ENCODE results near the gene DENND2C. TPM values are rescaled to one million over a fixed set of nuclear protein-coding genes. Genes with fewer than 3 reads are reported as not detected.

The DENND2C gene
- total RNA-seq, 1 donor from 2014 or later = 1.6 TPM

DNA sequence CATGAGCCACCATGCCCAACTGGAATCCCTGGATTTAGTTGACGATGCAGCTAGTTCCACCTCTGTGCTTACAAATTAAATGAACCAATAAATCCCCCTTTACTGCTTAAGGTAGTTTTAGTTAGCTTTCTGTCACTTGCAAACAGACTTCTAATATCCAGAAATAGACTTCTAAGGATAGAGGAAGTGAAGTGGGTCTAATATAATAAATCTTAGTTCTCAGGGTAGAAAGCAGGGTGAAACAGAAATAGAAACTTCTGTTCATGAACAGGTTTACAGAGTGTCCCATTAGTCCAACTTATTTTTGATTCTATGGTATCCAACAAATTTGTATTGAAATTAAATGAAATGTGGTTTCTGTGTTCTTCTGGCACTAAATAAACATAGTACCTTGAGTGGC lies 108.5 kb downstream of the DENND2C start:
- Mint-ChIP-seq H3K4me1 (ENCODE audit: unreplicated experiment) (no peaks in the 10 kb centered on the region), H3K36me3 (ENCODE audit: unreplicated experiment) (peaks cover 14% of the 10 kb centered on the region), H3K9me3 (ENCODE audit: unreplicated experiment) (no peaks in the 10 kb centered on the region), H3K27me3 (ENCODE audit: unreplicated experiment) (no peaks in the 10 kb centered on the region), H3K4me3 (ENCODE audit: unreplicated experiment) (no peak overlapping the region), H3K27ac (ENCODE audit: unreplicated experiment) (no peak overlapping the region)
- TF ChIP-seq, protein P1, sequence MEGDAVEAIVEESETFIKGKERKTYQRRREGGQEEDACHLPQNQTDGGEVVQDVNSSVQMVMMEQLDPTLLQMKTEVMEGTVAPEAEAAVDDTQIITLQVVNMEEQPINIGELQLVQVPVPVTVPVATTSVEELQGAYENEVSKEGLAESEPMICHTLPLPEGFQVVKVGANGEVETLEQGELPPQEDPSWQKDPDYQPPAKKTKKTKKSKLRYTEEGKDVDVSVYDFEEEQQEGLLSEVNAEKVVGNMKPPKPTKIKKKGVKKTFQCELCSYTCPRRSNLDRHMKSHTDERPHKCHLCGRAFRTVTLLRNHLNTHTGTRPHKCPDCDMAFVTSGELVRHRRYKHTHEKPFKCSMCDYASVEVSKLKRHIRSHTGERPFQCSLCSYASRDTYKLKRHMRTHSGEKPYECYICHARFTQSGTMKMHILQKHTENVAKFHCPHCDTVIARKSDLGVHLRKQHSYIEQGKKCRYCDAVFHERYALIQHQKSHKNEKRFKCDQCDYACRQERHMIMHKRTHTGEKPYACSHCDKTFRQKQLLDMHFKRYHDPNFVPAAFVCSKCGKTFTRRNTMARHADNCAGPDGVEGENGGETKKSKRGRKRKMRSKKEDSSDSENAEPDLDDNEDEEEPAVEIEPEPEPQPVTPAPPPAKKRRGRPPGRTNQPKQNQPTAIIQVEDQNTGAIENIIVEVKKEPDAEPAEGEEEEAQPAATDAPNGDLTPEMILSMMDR (IDR thresholded peaks at IDR 0.05) = no peak
- DNase-seq (ENCODE audit: extremely low spot score, unreplicated experiment) = no peak

- Mint-ChIP-seq H3K27me3 (ENCODE audit: unreplicated experiment) (no peaks in the 10 kb centered on the region), H3K27ac (ENCODE audit: unreplicated experiment) (no peak overlapping the region), H3K36me3 (ENCODE audit: unreplicated experiment) (no peaks in the 10 kb centered on the region), H3K4me1 (ENCODE audit: unreplicated experiment) (no peaks in the 10 kb centered on the region), H3K9me3 (ENCODE audit: unreplicated experiment) (no peaks in the 10 kb centered on the region), H3K4me3 (ENCODE audit: unreplicated experiment) (no peak overlapping the region)
- TF ChIP-seq, protein P1 (IDR thresholded peaks at IDR 0.05) = no peak
- no peak for DNase-seq (ENCODE audit: extremely low spot score, unreplicated experiment)
Observed at GRCh38 chr1:114559356-114559755, 110.5 kb downstream of the DENND2C start.

DNA sequence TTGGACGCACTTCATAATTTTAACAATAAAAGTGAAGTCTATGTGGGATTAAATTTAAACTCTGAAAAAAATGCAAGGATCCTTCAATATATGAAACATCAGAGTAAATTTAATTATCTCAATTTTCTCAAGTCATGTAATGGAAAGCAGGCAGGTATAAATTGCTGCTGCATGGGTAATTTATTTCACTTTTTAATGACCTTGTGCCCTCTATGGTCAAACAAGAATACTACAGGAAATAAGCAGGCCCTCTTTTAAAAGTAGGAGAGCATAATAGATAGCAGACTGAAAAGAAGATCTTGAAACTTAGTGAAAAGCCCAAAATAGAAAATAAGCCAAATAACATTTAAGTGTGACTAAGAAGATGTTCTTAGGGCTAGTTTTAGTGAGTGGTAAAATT lies 111.3 kb downstream of the DENND2C start:
- Mint-ChIP-seq H3K27me3 (ENCODE audit: unreplicated experiment) (no peaks in the 10 kb centered on the region), H3K4me3 (ENCODE audit: unreplicated experiment) (no peak overlapping the region), H3K36me3 (ENCODE audit: unreplicated experiment) (no peaks in the 10 kb centered on the region), H3K9me3 (ENCODE audit: unreplicated experiment) (no peaks in the 10 kb centered on the region), H3K27ac (ENCODE audit: unreplicated experiment) (no peak overlapping the region), H3K4me1 (ENCODE audit: unreplicated experiment) (no peaks in the 10 kb centered on the region)
- TF ChIP-seq, protein P1 (IDR thresholded peaks at IDR 0.05) = peak; percentile 33
- DNase-seq (ENCODE audit: extremely low spot score, unreplicated experiment) = no peak

DNA sequence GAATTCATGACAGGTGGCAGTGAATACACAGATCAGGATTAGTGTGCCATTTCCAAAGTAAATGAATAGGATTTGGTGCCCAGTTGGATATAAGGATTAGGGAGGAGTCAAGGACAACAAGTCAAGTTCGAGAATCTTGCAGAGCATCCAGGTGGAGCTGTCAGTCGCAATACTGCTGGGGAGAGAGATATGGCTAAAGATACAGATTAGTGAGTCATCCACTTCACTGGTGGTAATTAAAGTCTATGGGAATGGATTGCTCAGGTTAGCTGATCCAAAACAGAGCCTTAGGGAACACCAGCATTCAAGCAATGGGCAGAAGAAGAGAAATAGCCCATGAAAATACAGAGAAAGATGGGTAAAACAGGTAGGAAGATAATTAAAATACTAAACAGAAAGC lies 115.3 kb downstream of the DENND2C start:
- no peaks in the 10 kb centered on the region for H3K4me1 Mint-ChIP-seq (ENCODE audit: unreplicated experiment)
- H3K4me3 Mint-ChIP-seq (ENCODE audit: unreplicated experiment) = no peak overlapping the region
- no peaks in the 10 kb centered on the region for H3K9me3 Mint-ChIP-seq (ENCODE audit: unreplicated experiment)
- H3K27me3 Mint-ChIP-seq (ENCODE audit: unreplicated experiment) = peaks cover under 1% of the 10 kb centered on the region
- no peak for DNase-seq (ENCODE audit: extremely low spot score, unreplicated experiment)
- H3K36me3 Mint-ChIP-seq (ENCODE audit: unreplicated experiment) = no peaks in the 10 kb centered on the region
- TF ChIP-seq, protein P1 (IDR thresholded peaks at IDR 0.05) = no peak
- no peak overlapping the region for H3K27ac Mint-ChIP-seq (ENCODE audit: unreplicated experiment)

- Mint-ChIP-seq H3K27me3 (ENCODE audit: unreplicated experiment) (peaks cover 4% of the 10 kb centered on the region), H3K4me1 (ENCODE audit: unreplicated experiment) (no peaks in the 10 kb centered on the region), H3K4me3 (ENCODE audit: unreplicated experiment) (no peak overlapping the region), H3K27ac (ENCODE audit: unreplicated experiment) (no peak overlapping the region), H3K9me3 (ENCODE audit: unreplicated experiment) (no peaks in the 10 kb centered on the region), H3K36me3 (ENCODE audit: unreplicated experiment) (no peaks in the 10 kb centered on the region)
- no peak for DNase-seq (ENCODE audit: extremely low spot score, unreplicated experiment)
- TF ChIP-seq, protein P1 (IDR thresholded peaks at IDR 0.05) = no peak
Observed at GRCh38 chr1:114552106-114552639, 117.7 kb downstream of the DENND2C start.
